Gastroesophageal sphincter (tissue), 3 donors: ENCODE results near the gene KCNA2.

ENCODE experiments used
- CTCF ChIP-seq, 4 experiments: fragments of 200-600 bp in 2 of 4; fragments of 450-650 bp in 2 of 4; sonication (generic) in 1 of 4; IDR thresholded peaks; one replicate each; pipeline ENCODE4 v1.5.1; 2017 to 2019; ENCODE audit warnings: antibody characterized with exemption in 4 of 4, mild to moderate bottlenecking in 2 of 4, moderate library complexity in 2 of 4
- POLR2A ChIP-seq, 2 donors: fragments of 450-650 bp; IDR thresholded peaks; one replicate each; pipeline ENCODE4 v1.6.1; 2017; ENCODE audit warnings: antibody characterized with exemption in 2 of 2, mild to moderate bottlenecking in 2 of 2, moderate library complexity in 1 of 2

- TF ChIP-seq CTCF (IDR thresholded peaks at IDR 0.05), result no peak
- TF ChIP-seq POLR2A (IDR thresholded peaks at IDR 0.05), result no peak
Measured at GRCh38 chr1:110636149-110636935, 30.2 kb upstream of the KCNA2 start.
